Activated CD4-positive, CD25-positive, alpha-beta regulatory T cell (primary cell): ENCODE results near the gene LTBP1.
"Not testable (repeated sequence)": the region's sequence is repeated elsewhere in the genome, so short reads cannot be mapped to it uniquely, and the experiment has no call there.

Experiments used
- DNase-seq, 4 experiments: peaks; one replicate each; lab custom pipeline; 2025; lab: John Stamatoyannopoulos, UW

LTBP1 gene

GRCh38 chr2:33141476-33141875 is 194.7 kb downstream of the LTBP1 start:
- no peak for DNase-seq

- no peak for DNase-seq
Measured at GRCh38 chr2:33142810-33143209, 196.1 kb downstream of the LTBP1 start.

DNA sequence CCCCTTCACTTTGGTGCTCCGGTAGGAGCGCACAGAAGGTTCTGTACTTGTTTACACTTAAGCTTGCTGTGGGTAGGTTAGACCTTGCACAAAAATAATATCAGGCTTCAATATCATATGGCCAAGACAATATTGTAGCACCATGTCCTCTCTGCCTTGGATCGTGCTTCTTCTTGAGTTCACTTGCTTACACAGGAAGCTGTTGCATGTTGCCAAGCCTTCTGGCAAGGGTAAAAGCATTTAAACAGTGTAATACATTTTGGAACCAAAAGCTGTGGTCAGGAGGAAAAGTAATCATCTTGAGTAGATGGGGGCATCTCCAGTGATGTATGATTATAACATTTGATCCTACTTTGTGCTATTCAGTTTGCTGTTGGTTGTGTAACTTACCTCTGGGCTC is 197.5 kb downstream of the LTBP1 start:
- DNase-seq = no peak

- no peak for DNase-seq
Measured at GRCh38 chr2:33145459-33145858, 198.7 kb downstream of the LTBP1 start.

DNA sequence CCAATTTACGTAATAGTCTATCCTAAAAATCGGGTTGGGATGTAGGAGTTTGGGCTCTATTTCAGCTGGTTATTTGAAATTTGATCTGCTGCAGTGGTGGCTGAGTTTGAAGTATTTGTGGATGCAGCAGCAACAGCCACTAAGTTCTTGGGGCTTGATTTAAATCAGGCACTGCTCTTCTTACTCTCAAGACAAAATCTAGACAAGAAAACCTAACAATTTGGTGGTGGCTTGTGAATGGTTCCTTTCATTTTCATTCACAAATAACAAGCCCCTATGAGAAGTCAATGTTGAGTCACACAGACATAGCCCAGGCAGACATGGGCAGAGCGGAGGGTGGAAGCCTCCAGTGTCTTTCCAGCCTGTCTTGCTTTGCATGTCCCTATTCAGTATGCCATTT is 199.3 kb downstream of the LTBP1 start:
- no peak for DNase-seq

GRCh38 chr2:33153008-33153407 is 206.3 kb downstream of the LTBP1 start:
- DNase-seq = no peak

DNA sequence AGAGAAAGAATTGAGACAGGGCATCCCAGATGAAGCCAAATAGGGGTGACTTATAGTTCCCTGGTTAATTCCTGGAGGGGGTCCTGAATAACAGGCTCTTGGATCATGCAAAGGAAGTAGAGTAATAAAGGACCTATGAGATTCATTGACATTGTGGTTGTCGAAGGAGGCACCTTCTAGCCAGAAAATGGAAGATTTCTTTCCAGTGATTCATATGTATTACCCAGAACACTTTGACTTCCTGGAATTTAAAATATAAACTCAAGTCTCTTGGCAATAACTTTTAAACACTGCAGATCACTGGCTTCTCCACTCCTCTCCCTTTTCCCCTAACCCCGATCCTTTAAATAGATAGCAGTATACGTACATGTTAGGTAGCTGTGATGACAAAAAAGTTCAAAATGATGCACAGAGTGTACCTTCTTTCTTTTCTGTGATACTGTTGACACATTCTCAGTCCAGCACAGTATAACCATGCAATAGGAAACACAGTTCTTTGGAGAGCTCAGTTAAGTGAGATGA is 211.8 kb downstream of the LTBP1 start:
- DNase-seq = no peak

- DNase-seq = no peak
Measured at GRCh38 chr2:33160191-33160590, 213.4 kb downstream of the LTBP1 start.

DNA sequence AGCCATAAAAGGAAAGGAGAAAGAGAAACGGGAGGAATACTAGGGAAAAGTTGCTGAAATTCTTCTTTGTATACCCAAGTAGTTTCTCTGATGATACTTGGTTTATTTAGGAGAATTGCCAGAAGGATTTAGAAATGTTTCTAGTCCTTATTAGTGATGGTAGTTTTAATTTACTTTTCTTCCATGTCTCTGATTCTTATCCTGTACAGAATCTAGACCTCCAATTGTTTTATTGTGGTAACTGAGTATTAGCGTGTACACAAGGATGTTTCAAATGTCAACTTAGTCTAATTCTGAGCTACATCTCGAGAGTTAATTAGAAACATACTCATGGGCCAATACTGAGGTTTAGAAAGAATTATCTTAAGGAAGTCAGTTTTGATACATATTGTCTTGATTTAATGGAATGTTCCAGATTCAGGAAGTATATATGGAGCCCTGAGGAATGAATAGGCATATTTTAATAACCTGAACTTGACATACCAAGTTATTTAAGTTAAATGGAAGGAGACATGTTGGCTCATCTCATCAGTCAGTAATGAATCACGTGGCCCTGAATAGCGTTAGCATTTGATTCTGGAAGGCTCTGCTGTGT is 219.6 kb downstream of the LTBP1 start:
- no peak for DNase-seq

DNA sequence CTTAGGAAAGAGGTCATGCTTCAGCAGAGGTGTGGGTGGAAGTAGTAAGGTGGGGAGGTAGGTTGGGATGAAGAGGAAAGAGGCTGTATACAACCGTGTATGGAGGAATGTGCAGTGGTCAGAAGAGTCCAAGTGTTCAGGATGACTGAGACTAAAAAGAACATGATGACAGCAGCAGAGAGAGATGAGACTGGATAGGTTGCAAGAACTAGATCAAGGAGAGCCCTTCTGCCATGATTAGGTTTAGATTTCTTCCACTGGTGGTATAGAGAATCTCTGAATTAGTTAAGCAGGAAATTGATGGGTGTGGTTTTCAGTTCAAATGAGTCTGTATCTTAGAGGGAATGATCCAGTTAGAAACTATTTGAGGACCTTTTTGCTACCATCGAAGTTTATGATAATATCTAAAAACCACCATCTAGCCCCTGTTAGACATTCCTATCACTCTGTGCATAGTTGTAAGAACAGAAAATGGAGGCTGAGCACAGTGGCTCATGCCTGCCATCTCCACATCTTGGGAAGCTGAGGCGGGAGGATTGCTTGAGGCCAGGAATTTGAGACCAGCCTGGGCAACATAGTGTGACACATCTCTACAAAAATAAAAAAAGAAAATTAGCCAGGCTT is 221.0 kb downstream of the LTBP1 start:
- DNase-seq = no peak

DNA sequence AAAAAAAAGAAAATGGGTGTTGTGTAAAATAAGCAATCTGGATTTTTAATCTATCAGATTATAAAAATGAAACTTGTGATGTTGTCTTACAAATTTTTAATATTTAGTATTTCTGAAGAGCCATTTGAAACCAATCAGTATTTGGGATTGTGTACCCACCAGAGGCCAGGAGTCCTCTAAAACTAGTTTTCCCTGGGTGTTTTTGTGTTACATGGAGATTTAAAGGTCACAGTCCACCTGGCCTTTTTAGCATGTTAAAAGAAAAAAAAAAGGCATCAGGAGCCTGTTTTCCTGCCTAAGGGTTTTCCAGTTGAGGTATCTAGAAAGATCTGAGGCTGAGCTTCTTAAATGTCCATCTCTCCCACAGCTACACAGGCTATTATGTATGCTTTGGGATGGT is 221.7 kb downstream of the LTBP1 start:
- no peak for DNase-seq

DNA sequence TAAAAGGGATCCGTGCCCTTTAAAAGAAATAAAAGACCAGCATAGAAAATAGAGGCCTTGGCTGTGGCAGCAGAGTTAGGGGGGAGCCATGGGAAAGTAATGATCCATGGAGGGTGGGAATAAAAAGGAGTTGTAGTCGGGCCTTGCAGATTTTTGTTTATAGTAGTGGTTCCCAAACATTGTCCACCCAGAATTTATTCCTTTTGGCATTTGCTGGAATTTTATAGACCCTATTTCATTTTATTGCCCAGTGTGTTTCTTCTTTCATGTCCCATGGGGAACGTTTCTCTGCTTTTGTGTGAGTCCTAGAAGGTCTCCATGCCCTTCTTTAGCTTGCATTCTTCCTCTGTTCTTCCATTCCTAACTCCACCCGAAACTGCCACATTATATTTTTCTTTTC is 222.2 kb downstream of the LTBP1 start:
- no peak for DNase-seq

DNA sequence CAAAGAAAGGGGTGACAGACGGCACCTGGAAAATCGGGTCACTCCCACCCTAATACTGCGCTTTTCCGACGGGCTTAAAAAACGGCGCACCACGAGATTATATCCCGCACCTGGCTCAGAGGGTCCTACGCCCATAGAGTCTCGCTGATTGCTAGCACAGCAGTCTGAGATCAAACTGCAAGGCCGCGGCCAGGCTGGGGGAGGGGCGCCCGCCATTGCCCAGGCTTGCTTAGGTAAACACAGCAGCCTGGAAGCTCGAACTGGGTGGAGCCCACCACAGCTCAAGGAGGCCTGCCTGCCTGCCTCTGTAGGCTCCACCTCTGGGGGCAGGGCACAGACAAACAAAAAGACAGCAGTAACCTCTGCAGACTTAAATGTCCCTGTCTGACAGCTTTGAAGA is 223.5 kb downstream of the LTBP1 start:
- DNase-seq = not testable (repeated sequence)

- DNase-seq = no peak
Measured at GRCh38 chr2:33177627-33178026, 230.9 kb downstream of the LTBP1 start.

GRCh38 chr2:33178209-33178608 is 231.5 kb downstream of the LTBP1 start:
- no peak for DNase-seq

- no peak for DNase-seq
Measured at GRCh38 chr2:33180915-33181314, 234.2 kb downstream of the LTBP1 start.

DNA sequence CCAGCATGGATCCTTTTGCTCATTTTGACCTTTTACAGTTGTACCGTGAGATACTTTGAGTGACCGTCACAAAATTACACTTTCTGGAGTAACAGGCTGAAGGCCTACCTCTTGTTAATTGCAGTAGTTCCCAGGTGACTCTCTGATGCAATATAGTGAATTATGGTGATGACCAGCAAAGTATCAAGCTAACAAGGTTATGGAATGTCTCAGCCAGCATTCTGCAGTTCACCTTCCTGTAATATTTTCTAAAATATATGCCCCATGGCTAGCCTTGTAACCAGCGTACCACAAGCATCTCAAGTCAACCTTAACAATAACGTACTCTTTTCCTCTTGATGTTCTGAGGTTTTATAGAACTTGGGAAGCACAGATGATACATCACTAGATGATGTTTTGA is 234.7 kb downstream of the LTBP1 start:
- no peak for DNase-seq

GRCh38 chr2:33184041-33184440 is 237.3 kb downstream of the LTBP1 start:
- DNase-seq = no peak

GRCh38 chr2:33186937-33187336 is 240.2 kb downstream of the LTBP1 start:
- DNase-seq = no peak

DNA sequence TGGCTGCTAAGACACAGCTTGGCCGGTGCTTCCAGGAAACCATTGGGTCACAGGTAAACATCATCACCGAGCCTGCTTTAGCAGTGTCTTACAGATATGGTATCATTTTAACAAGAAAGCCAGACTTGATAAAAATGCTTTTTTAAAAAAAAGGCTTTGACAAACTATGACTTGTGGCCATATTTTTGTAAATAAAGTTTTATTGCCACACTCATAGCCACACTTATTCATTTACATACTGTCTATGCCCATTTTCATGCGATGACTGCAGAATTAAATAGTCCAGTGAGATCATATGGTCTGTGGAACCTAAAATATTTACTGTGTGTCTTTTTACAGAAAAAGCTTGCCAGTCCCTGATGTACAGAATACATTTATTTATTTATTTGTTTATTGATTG is 242.0 kb downstream of the LTBP1 start:
- no peak for DNase-seq

DNA sequence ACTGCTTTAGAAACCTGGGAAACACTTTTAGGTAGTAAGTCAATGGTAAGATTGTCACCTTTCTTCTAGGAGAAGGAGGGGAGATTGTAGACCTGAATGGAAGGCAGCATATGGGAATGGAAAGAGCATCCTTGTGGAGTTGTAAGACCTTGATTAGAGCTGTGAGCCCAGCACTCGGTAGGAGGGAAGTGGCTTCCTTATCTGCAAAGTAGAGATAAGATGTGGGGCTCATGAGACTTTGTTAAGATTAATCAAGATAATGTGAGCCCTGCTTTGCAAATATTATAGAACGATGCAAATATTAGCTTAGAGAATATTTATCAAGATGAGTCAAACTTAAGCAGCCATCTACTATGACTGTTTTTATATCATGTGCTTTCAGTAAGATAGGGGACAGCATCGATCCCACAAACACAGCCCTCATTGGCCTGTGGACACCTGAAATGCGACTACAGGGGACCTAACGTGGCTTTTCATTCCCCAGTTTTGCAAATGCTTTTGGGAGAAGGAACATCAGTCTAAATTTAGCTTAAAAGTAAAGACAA is 243.7 kb downstream of the LTBP1 start:
- no peak for DNase-seq

GRCh38 chr2:33195891-33196290 is 249.1 kb downstream of the LTBP1 start:
- no peak for DNase-seq

DNA sequence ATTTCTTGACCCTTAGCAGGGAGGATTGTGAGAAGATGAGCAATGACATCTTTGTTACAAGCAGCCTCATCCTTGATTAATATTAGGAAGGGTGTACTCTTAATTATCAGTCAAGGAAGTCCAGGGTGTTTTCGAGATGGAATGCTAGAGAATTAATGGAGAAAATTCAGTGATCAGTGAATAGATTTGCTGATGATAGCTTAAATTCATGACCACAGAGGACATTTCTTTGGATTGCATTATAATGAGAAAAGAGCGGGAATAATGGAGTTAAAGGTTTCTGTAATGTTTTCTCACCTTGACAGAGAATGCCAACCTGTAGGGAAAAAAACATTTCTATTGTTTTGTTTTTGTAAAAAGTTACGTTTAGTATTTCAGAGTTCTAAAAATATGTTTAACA is 249.9 kb downstream of the LTBP1 start:
- no peak for DNase-seq
